AG09309 (cell line): ENCODE data around the gene TCEA2.

ENCODE experiments used
- DNase-seq: peaks from one replicate; pipeline ENCODE4 v3.0.0-alpha.2; 2010; ENCODE audit warnings: low read depth
- H3K4me3 ChIP-seq: 2 replicates; pipeline ENCODE4 v1.5.1; 2011; ENCODE audit warnings: mild to moderate bottlenecking, low read depth, low read length, moderate library complexity; ENCODE audit not compliant: control insufficient read depth
- CTCF ChIP-seq: IDR thresholded peaks from 2 replicates; pipeline ENCODE4 v1.5.1; 2011; ENCODE audit warnings: mild to moderate bottlenecking, low read depth, low read length, inconsistent platforms; ENCODE audit not compliant: insufficient read depth, control insufficient read depth; ENCODE audit errors: missing control alignments

The TCEA2 gene

DNA sequence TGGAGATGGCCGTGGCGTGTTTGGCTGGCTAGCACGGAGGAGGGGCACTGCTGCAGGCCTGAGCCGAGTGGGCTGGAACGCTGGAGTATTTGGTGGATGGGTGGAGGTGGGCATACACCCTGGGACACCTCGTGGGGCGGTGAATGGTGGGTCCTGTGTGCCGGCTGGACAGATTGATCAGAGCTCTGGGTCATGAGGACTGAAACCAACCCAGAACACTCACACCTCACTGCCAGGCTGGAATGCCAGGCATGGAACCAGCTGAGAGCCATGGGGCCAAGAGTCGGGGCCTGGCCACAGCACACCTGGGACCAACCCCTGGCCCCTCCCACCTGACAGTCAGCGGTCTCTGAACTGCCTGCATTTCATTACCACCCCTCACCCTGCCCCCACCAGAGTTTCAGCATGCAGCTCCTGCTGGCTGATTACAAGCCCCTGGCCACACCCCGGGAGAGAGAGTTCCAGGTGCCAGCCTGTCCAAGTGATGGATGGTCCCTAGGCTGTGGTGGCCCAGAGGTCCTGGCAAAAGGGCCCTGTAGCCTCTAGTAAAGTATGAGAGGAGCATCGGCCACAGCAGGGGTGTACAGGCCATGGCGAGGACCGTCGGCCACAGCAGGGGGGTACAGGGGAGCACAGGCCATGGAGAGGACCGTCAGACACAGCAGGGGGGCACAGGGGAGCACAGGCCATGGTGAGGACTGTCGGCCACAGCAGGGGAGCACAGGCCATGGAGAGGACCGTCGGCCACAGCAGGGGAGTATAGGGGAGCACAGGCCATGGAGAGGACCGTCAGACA is 41.1 kb downstream of the TCEA2 start:
- no peak for TF ChIP-seq CTCF
- no peak overlapping the region for H3K4me3 ChIP-seq
- no peak for DNase-seq

DNA sequence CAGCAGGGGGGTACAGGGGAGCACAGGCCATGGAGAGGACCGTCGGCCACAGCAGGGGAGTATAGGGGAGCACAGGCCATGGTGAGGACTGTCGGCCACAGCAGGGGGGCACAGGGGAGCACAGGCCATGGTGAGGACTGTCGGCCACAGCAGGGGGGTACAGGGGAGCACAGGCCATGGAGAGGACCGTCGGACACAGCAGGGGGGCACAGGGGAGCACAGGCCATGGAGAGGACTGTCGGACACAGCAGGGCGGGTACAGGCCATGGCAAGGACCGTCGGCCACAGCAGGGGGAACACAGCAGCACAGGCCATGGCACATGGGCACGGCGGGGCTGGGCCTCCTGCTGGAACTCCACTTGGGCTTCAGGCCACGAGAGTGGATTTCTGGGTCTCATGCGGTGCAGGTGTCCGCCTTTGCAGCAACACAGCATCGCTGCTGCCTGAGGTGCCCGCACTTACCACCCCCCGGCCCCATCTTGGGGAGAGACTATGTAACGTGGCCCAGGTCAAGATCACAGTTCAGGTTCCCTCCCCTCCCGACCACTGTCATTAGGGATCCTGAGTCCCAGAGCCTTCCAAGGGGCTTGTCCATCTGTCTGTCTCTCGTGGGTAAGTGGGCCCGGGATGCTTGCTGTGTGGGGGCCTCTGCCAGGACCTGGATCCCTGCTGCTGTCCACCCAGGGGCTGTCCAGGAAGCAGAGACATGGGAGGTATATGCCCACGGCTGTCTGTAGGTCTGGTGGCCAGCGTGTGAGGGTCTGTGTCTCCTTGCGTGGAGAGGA is 41.9 kb downstream of the TCEA2 start:
- no peak for DNase-seq
- TF ChIP-seq CTCF = no peak
- no peak overlapping the region for H3K4me3 ChIP-seq

DNA sequence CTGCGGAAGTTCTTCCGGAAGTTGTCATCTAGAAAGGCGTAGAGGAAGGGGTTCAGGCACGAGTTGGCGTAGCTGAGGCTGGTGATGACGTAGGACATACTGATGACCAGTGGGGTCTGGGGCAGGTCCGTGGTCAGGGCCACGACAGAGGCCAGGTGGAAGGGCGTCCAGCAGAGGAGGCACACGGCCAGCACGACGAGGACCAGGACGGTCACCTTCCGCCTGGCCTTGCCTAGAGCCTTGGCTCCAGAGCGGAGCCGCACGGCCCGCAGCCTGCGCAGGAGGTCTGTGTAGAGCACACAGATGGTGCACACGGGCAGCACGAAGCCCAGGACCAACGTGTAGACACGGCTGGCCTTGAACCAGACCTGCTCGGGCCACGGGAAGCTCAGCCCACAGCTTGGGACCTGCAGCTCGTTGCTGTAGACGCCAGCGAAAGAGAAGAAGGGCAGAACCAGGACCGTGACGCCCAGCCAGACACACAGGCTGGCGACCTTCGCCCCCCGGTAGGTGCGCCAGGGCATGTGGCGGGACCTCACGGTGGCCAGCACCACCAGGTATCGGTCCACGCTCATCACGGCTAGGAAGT is 42.9 kb downstream of the TCEA2 start:
- no peak for TF ChIP-seq CTCF
- no peak for DNase-seq
- H3K4me3 ChIP-seq = no peak overlapping the region

- TF ChIP-seq CTCF = no peak
- H3K4me3 ChIP-seq = no peak overlapping the region
- DNase-seq = no peak
These were observed 43.5 kb downstream of the TCEA2 start for GRCh38 chr20:64106435-64106961.

DNA sequence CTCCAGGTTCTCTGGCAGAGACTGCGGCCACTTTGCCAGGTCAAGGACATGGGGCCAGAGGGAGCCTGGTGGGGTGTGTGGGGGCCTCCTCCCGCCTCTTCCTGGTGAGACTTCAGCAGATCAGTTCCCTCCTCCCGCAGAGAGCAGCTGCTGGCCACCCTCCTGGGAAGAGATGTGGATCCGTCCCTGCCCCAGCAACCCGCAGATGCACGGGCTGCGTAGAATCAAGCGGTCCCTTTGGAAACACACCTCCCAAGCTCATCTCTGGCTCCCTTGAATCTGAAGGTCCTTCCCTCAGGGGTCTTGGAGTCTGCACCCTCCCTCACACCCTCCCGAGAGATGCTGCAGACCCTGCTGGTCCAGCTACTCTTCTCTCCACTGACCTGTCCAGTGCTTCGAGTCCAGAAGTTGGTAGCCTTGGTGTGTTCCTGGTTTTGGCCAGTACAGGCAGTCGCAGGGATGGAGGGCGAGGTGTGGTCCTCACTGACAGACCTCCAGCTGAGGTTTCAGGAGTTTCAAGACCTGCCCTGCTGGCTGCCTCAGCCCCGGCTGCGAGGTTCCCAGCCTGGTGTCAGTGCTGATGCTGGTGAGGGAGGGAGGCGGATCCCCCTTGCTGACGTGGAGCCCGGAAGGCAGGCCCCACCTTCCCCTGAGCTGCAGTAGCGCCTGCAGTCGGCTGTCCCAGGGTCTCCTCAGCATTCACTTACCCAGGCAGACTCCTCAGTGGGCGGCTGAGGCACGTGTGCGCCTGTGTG is 44.2 kb downstream of the TCEA2 start, which contains the start of gene NPBWR2:
Gene NPBWR2, minus strand, starts transcription at position 585 of the 755 bp plus-strand sequence. CDS start 734 bp downstream, outside the sequence.
- no peak for DNase-seq
- TF ChIP-seq CTCF = no peak
- no peak within 1 kb of the TSS for H3K4me3 ChIP-seq

GRCh38 chr20:64107736-64108457 is 44.9 kb downstream of the TCEA2 start:
- no peak for DNase-seq
- H3K4me3 ChIP-seq = no peak overlapping the region
- no peak for TF ChIP-seq CTCF
